Breast epithelium (tissue), 4 donors: ENCODE measurements around the gene GPATCH3. TPM values are rescaled to one million over a fixed set of nuclear protein-coding genes. Genes with fewer than 3 reads are reported as not detected.
A peak's percentile ranks its signal among the peaks of the same experiment; 100 is the strongest.
"Not testable (repeated sequence)": the region's sequence is repeated elsewhere in the genome, so short reads cannot be mapped to it uniquely, and the experiment has no call there.

Experiments
- DNase-seq, 2 donors: peaks; one replicate each; pipeline ENCODE4 v3.0.0-alpha.2; 2019; ENCODE audit warnings: low spot score in 2 of 2
- H3K27ac ChIP-seq, 2 donors: fragments of 200-600 bp; sonication (generic) in 1 of 2; one replicate each; pipeline ENCODE4 v1.5.1; 2016 to 2019; ENCODE audit warnings: mild to moderate bottlenecking in 1 of 2
- H3K27me3 ChIP-seq, 2 donors: fragments of 200-600 bp; sonication (generic) in 1 of 2; one replicate each; pipeline versions ENCODE4 v1.5.1 to v1.6.0; 2017 to 2019; ENCODE audit warnings: control low read depth in 1 of 2, mild to moderate bottlenecking in 1 of 2
- H3K36me3 ChIP-seq: fragments of 200-600 bp; one replicate; pipeline ENCODE4 v1.5.1; 2019
- H3K4me1 ChIP-seq, 2 donors: fragments of 200-600 bp; sonication (generic); one replicate each; pipeline ENCODE4 v1.5.1; 2016 to 2019; ENCODE audit warnings: control low read depth in 1 of 2
- H3K4me3 ChIP-seq, 3 donors: fragments of 200-600 bp; sonication (generic); 1 replicate in 2 of 3; 2 replicates in 1 of 3; pipeline ENCODE4 v1.5.1; 2016 to 2019; ENCODE audit warnings: mild to moderate bottlenecking in 3 of 3, moderate library complexity in 2 of 3
- H3K9me3 ChIP-seq, 2 donors: fragments of 200-600 bp; sonication (generic) in 1 of 2; one replicate each; pipeline ENCODE4 v1.5.1; 2016 to 2019; ENCODE audit warnings: control low read depth in 1 of 2
- CTCF ChIP-seq, 3 donors: fragments of 450-650 bp; IDR thresholded peaks; one replicate each; pipeline ENCODE4 v1.5.1; 2016 to 2017; ENCODE audit warnings: antibody characterized with exemption in 3 of 3, mild to moderate bottlenecking in 3 of 3, moderate library complexity in 3 of 3
- POLR2A ChIP-seq: fragments of 450-650 bp; IDR thresholded peaks from one replicate; pipeline ENCODE4 v1.6.1; 2016; ENCODE audit warnings: antibody characterized with exemption, mild to moderate bottlenecking, moderate library complexity
- POLR2AphosphoS5 ChIP-seq, 3 donors: sonication (generic); formaldehyde crosslinking; IDR thresholded peaks; one replicate each; pipeline ENCODE4 v1.6.1; 2017; ENCODE audit warnings: antibody characterized with exemption in 3 of 3
- intact Hi-C: fragments of 100-400 bp; cut with DNase I; formaldehyde crosslinking; loops from one replicate; pipeline ENCODE4 v1.15.1; 2023; ENCODE audit warnings: low total_unique reads
- total RNA-seq, 3 donors: library from RNA; depleted of rRNA; stranded (reverse); fragments of >200 nt; gene quantifications; one replicate each; pipeline ENCODE4 v1.1.0, GENCODE V29; 2016

GPATCH3 gene
- total RNA-seq = 10 to 100 TPM in 2 of 3 donors, 1 to 10 TPM in 1; 8.3 to 13.5 (median 11.8) TPM

- Histone ChIP-seq H3K27me3 (no peaks in the 10 kb centered on the region), H3K9me3 (no peaks in the 10 kb centered on the region), H3K4me1 (peaks cover 4 to 10% of the 10 kb centered on the region in 2 donors), H3K27ac (peak within 1 kb of the TSS; percentile 83 to 86), H3K36me3 (no peaks in the 10 kb centered on the region), H3K4me3 (peak within 1 kb of the TSS; percentile 85 to 98 (median 97))
- intact Hi-C loops = no loop called here
- DNase-seq = peak; percentile 90 to 93
- peak; percentile 95 to 98 (median 97) for TF ChIP-seq POLR2AphosphoS5 (IDR thresholded peaks at IDR 0.05)
- TF ChIP-seq POLR2A = peak; percentile 33
- TF ChIP-seq CTCF (IDR thresholded peaks at IDR 0.05) = no peak
Observed at GRCh38 chr1:26900001-26900814, at the start of gene GPATCH3. GPATCH3 (minus strand) TSS chr1:26900467; CDS start chr1:26900442, 25 bp downstream.

DNA sequence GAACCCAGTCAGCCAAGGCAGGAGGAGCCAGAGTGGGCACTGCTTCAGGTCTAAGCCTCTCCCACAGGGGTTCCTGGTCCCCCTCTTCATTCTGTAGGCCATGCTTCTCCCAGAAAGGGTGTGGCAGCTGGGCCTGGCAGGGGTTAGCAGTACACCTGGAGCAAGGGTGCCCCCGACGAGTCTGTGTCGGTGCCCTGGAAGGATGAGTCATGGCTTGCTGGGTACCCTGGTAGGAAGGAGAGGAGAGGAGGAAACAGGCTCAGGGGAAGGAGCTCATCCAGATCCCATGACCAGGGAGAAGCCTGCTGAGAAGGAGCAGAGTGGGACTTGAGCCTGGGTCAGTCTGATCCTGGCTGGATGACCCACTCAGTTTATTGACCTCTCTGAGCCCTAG lies 49.7 kb upstream of the GPATCH3 start:
- TF ChIP-seq CTCF (IDR thresholded peaks at IDR 0.05) = no peak
- no peak for TF ChIP-seq POLR2A
- TF ChIP-seq POLR2AphosphoS5 (IDR thresholded peaks at IDR 0.05) = no peak
- intact Hi-C loops = no loop called here
- peaks cover 5% of the 10 kb centered on the region for H3K36me3 ChIP-seq
- H3K27ac ChIP-seq = no peak overlapping the region
- no peak for DNase-seq
- H3K9me3 ChIP-seq = no peaks in the 10 kb centered on the region
- no peaks in the 10 kb centered on the region for H3K4me1 ChIP-seq
- no peak overlapping the region for H3K4me3 ChIP-seq
- H3K27me3 ChIP-seq = no peaks in the 10 kb centered on the region

DNA sequence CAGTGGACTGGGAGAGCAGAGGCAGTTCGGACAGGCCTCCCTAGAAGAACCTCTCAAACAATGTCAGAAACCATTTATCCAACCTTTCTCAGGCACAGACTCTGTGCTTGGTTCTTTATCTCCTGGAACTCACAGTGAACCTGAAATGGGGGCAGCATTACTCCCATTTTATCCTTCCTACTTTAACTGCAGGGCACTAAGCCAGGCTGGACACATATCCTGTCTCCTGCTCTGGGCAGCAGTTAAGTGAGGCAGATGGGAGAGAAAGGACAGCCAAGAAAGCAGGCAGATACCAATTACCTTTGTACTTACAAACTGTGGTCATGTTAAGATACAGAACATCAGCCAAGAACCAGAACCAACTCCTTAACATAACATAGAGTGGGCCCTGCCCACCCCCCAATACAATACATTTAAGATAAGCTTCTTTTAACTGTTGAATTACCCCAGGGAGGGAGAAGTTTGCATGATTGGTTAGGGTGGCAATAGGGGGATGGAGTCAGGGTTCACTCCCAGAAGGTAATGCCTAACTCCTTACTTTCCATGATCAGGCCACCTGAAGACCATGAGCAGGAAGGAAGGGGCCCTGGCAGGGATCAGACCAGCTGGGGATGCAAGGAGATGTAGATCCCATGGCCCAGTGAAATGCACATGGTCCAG lies 49.1 kb upstream of the GPATCH3 start:
- intact Hi-C loops = no loop called here
- H3K27ac ChIP-seq = no peak overlapping the region
- peaks cover 5% of the 10 kb centered on the region for H3K36me3 ChIP-seq
- H3K27me3 ChIP-seq = no peaks in the 10 kb centered on the region
- TF ChIP-seq POLR2A = no peak
- TF ChIP-seq CTCF (IDR thresholded peaks at IDR 0.05) = no peak
- TF ChIP-seq POLR2AphosphoS5 (IDR thresholded peaks at IDR 0.05) = no peak
- no peak overlapping the region for H3K4me3 ChIP-seq
- no peaks in the 10 kb centered on the region for H3K4me1 ChIP-seq
- no peaks in the 10 kb centered on the region for H3K9me3 ChIP-seq
- DNase-seq = no peak

GRCh38 chr1:26948725-26949057 lies 48.4 kb upstream of the GPATCH3 start:
- H3K27me3 ChIP-seq, H3K36me3 ChIP-seq, intact Hi-C loops, DNase-seq, H3K4me1 ChIP-seq, H3K9me3 ChIP-seq, H3K27ac ChIP-seq, H3K4me3 ChIP-seq: not testable (repeated sequence)

- H3K36me3 ChIP-seq = peaks cover 11% of the 10 kb centered on the region
- no peak for DNase-seq
Observed at GRCh38 chr1:26946270-26946669, 46.0 kb upstream of the GPATCH3 start.

More at GRCh38 chr1:26946270-26946669, 46.0 kb upstream of the GPATCH3 start:
- no peak overlapping the region for H3K27ac ChIP-seq
- intact Hi-C loops = no loop called here
- no peak overlapping the region for H3K4me3 ChIP-seq
- TF ChIP-seq CTCF (IDR thresholded peaks at IDR 0.05) (no peak), POLR2AphosphoS5 (IDR thresholded peaks at IDR 0.05) (no peak), POLR2A (no peak)
- no peaks in the 10 kb centered on the region for H3K4me1 ChIP-seq
- no peaks in the 10 kb centered on the region for H3K27me3 ChIP-seq
- no peaks in the 10 kb centered on the region for H3K9me3 ChIP-seq
